ENCODE measurements around the gene TMEM191C.
"Not testable (repeated sequence)": the region's sequence is repeated elsewhere in the genome, so short reads cannot be mapped to it uniquely, and the experiment has no call there.

The TMEM191C gene

DNA sequence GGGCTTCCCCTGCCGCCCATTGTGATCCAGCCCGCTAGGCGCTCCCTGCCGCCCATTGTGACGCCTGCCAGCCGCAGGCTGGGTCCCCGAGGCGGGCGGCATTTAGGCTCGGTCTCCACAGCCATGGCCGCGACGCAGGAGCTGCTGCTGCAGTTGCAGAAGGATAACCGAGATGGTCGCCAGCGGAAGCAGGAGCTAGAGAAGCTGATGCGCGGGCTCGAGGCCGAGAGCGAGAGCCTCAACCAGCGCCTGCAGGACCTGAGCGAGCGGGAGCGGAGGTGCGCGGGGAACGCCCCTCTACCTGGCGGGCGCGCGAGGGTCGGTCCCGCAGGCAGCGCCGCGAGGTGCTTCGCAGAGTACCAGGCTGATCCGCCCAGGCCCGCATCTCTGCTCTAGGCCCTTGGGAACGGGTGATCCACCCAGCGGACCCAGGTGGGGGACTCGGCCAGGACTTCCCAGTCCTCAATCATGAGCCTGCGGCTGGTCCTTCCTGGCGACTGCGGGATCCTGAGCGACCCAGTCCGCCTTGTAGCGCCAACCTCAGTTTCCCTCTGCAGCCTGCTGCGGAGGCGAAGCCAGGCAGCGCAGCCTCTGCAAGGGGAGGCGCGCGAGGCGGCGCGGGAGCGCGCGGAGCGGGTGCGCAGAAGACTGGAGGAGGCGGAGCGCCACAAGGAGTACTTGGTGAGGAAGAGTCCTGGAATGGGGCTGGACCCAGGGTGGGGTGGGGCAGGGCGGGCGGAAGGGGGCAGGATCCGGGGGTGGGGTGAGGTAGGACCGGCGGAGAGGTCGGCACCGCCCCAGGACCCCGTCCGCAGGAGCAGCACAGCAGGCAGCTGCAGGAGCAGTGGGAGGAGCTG, at the start of gene TMEM191C:
TMEM191C (plus strand) TSS at position 51 of the 857 bp plus-strand sequence; CDS start at position 124, 73 bp downstream.
- not testable (repeated sequence) for H2AFZ ChIP-seq (ENCODE audit: low read length); H3K4me1 ChIP-seq (ENCODE audit: insufficient read depth, low read length, severe bottlenecking); H3K9ac ChIP-seq (ENCODE audit: low read length); H3K9me3 ChIP-seq (ENCODE audit: low read length); H4K20me1 ChIP-seq (ENCODE audit: insufficient read depth, low read length); H3F3A ChIP-seq (ENCODE audit: insufficient read depth, low read length); H3K36me3 ChIP-seq (ENCODE audit: insufficient read depth, low read length); H3K27me3 ChIP-seq (ENCODE audit: insufficient read depth, low read length); H3K79me2 ChIP-seq (ENCODE audit: insufficient read depth, low read length); H3K9me2 ChIP-seq (ENCODE audit: low read depth, low read length)
- H3K4me2 ChIP-seq (ENCODE audit: low read length): peak within 1 kb of the TSS; percentile 29; the same call in 1 of the 2 replicates
- H3K27ac ChIP-seq (ENCODE audit: low read depth, low read length, poor library complexity, severe bottlenecking): peak within 1 kb of the TSS; percentile 36
- peak within 1 kb of the TSS; percentile 39 for H3K4me3 ChIP-seq (ENCODE audit: low read depth, low read length, poor library complexity, severe bottlenecking)

DNA sequence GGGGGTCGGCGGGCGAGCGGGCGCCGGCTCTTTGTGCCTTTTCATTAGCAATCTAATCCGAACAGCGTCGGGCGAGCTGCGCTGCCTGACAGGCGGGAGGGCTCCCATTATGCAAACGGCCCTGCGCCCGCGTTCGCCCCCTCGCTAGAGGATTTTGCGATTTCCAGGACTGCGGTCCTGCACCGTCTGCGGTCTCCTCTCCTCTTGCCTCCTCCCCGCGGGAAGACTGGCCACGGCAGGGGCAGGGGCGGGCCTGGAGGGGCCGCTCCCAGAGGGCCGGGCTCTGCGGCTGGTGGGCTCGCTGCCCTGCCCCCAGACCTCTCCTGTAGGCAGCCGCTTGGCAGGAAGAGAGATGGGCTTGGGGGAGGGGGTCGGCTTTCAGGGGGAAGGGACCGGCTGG, 49.3 kb upstream of the TMEM191C start:
- H3K79me2 ChIP-seq (ENCODE audit: insufficient read depth, low read length); H3K27me3 ChIP-seq (ENCODE audit: insufficient read depth, low read length); H3K27ac ChIP-seq (ENCODE audit: low read depth, low read length, poor library complexity, severe bottlenecking); H2AFZ ChIP-seq (ENCODE audit: low read length); H3F3A ChIP-seq (ENCODE audit: insufficient read depth, low read length); H4K20me1 ChIP-seq (ENCODE audit: insufficient read depth, low read length); H3K9me3 ChIP-seq (ENCODE audit: low read length); H3K9me2 ChIP-seq (ENCODE audit: low read depth, low read length); H3K4me1 ChIP-seq (ENCODE audit: insufficient read depth, low read length, severe bottlenecking); H3K36me3 ChIP-seq (ENCODE audit: insufficient read depth, low read length): not testable (repeated sequence)
- Histone ChIP-seq H3K9ac (ENCODE audit: low read length) (peak overlapping the region; percentile 55; the same call in 1 of the 2 replicates), H3K4me2 (ENCODE audit: low read length) (peak overlapping the region; percentile 44; the same call in 1 of the 2 replicates), H3K4me3 (ENCODE audit: low read depth, low read length, poor library complexity, severe bottlenecking) (peak overlapping the region; percentile 57)

DNA sequence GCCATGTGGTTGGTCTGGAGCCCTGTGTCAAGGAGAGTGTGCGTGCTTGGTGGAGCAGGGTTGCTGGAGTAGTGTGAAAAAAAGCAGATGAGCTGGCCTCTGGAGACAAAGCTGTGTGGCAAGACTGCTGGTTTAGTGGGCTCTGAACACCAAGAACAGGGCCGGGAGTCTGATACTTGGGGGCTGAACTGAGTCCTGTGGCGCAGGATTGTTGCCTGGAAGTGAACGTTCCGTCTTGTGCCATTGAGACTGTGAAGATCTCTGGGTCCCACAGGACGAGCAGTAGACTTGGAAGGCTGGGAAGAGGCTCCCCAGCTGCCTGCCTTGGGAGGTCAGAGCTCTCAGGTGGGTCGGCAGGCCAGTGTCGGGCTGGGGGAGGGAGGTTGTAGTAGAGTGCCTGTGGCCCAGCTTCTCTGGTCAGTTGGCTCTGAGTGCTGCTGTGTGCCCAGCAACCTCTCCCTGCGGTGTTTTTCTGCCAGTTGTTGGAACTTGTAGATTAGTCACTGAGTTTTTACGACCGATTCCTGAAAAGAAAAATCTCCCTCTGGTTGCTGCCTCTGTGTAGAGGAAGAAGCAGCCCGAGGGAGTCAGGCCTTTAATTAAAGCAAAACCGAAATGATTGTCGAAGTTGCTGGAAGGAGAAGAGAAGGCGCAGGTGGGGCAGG, 48.1 kb upstream of the TMEM191C start:
- H3K9me2 ChIP-seq (ENCODE audit: low read depth, low read length); H3K9ac ChIP-seq (ENCODE audit: low read length); H3K4me3 ChIP-seq (ENCODE audit: low read depth, low read length, poor library complexity, severe bottlenecking); H3K9me3 ChIP-seq (ENCODE audit: low read length); H3F3A ChIP-seq (ENCODE audit: insufficient read depth, low read length); H3K4me1 ChIP-seq (ENCODE audit: insufficient read depth, low read length, severe bottlenecking); H4K20me1 ChIP-seq (ENCODE audit: insufficient read depth, low read length); H3K79me2 ChIP-seq (ENCODE audit: insufficient read depth, low read length); H2AFZ ChIP-seq (ENCODE audit: low read length); H3K27ac ChIP-seq (ENCODE audit: low read depth, low read length, poor library complexity, severe bottlenecking); H3K27me3 ChIP-seq (ENCODE audit: insufficient read depth, low read length); H3K36me3 ChIP-seq (ENCODE audit: insufficient read depth, low read length); H3K4me2 ChIP-seq (ENCODE audit: low read length): not testable (repeated sequence)

DNA sequence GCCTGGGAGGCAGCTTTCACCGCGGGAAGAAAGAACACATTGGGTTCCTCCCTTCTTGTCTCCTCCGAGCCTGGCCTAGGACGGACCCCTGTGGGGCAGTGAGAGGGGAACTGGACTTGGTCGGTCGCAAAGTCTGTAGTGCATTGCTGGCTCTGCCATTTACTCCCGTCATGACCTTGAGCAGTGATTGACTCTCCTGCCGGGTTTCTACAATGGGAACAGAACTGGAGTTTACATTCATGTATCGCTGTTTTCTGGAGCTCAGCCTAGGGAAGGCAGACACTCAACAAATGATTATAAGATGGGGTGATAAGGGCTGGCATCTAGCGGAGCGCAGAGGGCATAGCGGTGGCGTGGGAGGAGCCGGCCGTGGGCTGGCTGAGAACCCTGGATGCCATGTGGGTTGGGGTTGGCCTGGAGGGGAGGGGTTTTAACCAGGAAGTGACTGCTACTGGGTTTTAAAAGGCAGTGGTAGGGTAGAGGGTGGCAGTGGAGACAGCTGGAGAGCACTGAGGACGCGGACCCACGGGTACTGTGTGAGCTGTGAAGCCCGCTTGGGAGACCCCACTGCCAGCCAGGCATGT, 46.9 kb upstream of the TMEM191C start:
- not testable (repeated sequence) for H3K9me3 ChIP-seq (ENCODE audit: low read length); H3K36me3 ChIP-seq (ENCODE audit: insufficient read depth, low read length); H3K9me2 ChIP-seq (ENCODE audit: low read depth, low read length); H4K20me1 ChIP-seq (ENCODE audit: insufficient read depth, low read length); H3F3A ChIP-seq (ENCODE audit: insufficient read depth, low read length); H3K27ac ChIP-seq (ENCODE audit: low read depth, low read length, poor library complexity, severe bottlenecking); H3K79me2 ChIP-seq (ENCODE audit: insufficient read depth, low read length); H2AFZ ChIP-seq (ENCODE audit: low read length); H3K27me3 ChIP-seq (ENCODE audit: insufficient read depth, low read length); H3K9ac ChIP-seq (ENCODE audit: low read length); H3K4me1 ChIP-seq (ENCODE audit: insufficient read depth, low read length, severe bottlenecking); H3K4me3 ChIP-seq (ENCODE audit: low read depth, low read length, poor library complexity, severe bottlenecking)
- H3K4me2 ChIP-seq (ENCODE audit: low read length): 0 out of 2 replicates have a peak overlapping the region, but pooled peaks have one; percentile 47

DNA sequence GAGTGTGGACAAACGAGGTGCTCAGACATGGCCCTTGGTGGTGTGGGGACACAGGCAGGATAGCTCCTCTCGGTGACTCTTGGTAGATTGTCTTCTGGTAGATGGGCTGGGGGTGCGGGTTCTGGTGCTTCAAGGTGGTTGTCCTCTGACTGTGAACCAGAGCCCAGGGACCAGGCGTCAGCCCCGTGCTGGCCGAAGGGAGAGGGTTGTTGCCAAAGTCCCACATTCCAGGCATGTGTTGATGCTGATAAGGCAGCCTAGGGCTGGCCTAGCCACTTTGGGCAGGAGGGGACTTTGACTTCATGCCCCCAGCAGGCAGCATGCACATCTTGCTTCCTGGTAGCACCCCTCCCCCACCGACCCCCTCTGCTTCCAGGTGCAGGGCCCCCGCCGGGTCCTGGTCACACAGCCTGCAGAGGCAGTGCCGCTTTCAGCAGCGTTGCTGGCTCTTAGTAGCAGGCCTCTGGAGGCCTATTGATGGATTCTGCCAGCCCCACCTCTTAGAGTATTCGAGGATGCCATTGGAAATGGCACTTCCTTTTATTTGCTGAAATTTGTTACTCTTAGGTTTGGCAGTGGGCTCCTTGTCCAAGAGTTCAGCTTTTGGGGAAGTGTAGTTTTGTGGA, 43.0 kb upstream of the TMEM191C start:
- not testable (repeated sequence) for H3K79me2 ChIP-seq (ENCODE audit: insufficient read depth, low read length); H2AFZ ChIP-seq (ENCODE audit: low read length); H3F3A ChIP-seq (ENCODE audit: insufficient read depth, low read length); H3K9me2 ChIP-seq (ENCODE audit: low read depth, low read length); H3K4me3 ChIP-seq (ENCODE audit: low read depth, low read length, poor library complexity, severe bottlenecking); H4K20me1 ChIP-seq (ENCODE audit: insufficient read depth, low read length); H3K9me3 ChIP-seq (ENCODE audit: low read length); H3K27me3 ChIP-seq (ENCODE audit: insufficient read depth, low read length); H3K9ac ChIP-seq (ENCODE audit: low read length); H3K4me1 ChIP-seq (ENCODE audit: insufficient read depth, low read length, severe bottlenecking); H3K4me2 ChIP-seq (ENCODE audit: low read length); H3K36me3 ChIP-seq (ENCODE audit: insufficient read depth, low read length); H3K27ac ChIP-seq (ENCODE audit: low read depth, low read length, poor library complexity, severe bottlenecking)

DNA sequence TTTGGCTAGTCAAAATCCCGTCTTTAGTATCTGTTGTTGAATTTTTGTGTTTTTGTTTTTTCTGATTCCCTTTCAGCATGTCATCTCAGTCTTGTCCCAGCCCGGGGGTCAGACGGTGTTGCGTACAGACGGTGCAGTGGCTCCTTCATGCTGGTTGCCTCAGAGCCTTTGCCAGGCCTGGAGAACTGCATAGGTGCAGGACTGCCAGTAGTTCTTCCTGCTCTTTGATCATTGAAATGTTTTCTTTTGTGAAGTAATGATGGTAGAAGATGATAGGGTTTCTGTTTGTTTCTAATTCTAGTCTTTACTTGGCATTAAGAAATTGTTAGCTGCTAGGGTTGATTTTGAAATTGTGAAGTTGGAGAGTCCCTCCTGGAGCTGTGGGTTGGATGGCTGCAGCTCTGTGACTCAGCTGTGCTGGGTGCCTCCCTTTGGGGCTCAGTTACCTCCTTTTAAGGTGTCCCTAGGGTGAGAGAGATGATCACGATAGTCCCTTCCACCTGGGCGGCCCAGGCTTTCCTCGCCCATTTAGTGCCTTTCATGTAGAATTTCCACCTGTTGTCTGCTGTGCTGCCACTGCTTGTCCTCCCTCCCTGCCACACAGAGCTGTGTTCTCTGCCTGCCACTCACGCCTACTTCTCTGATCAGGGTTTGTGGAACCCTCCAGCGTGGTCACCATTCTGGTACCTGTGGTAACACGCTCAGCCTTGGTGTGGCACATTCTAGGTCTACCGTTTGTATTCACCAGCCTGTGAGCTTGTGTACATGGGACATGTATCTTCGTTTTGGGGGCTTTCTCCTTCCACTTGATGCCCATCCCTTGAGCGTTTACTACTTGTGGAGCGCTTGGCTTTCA, 32.6 kb upstream of the TMEM191C start:
- not testable (repeated sequence) for H3F3A ChIP-seq (ENCODE audit: insufficient read depth, low read length); H3K9ac ChIP-seq (ENCODE audit: low read length); H3K4me3 ChIP-seq (ENCODE audit: low read depth, low read length, poor library complexity, severe bottlenecking); H3K4me1 ChIP-seq (ENCODE audit: insufficient read depth, low read length, severe bottlenecking); H3K9me3 ChIP-seq (ENCODE audit: low read length); H3K4me2 ChIP-seq (ENCODE audit: low read length); H3K36me3 ChIP-seq (ENCODE audit: insufficient read depth, low read length); H4K20me1 ChIP-seq (ENCODE audit: insufficient read depth, low read length); H3K79me2 ChIP-seq (ENCODE audit: insufficient read depth, low read length); H3K9me2 ChIP-seq (ENCODE audit: low read depth, low read length); H3K27me3 ChIP-seq (ENCODE audit: insufficient read depth, low read length); H2AFZ ChIP-seq (ENCODE audit: low read length); H3K27ac ChIP-seq (ENCODE audit: low read depth, low read length, poor library complexity, severe bottlenecking)
